HepG2 (cell line): ENCODE measurements around the gene IKZF4. TPM values are rescaled to one million over a fixed set of nuclear protein-coding genes. Genes with fewer than 3 reads are reported as not detected.

Experiments used
- ATF7-NPFF ChIP-seq: sonication (generic); formaldehyde crosslinking; IDR thresholded peaks from 2 replicates; pipeline ENCODE4 v1.8.1; 2023; ENCODE audit warnings: mild to moderate bottlenecking, low read depth, missing genetic modification reagents, moderate library complexity
- CBX5 ChIP-seq: sonication (generic); formaldehyde crosslinking; IDR thresholded peaks from 2 replicates; pipeline ENCODE4 v1.4.0; 2020; ENCODE audit warnings: missing genetic modification reagents, borderline replicate concordance
- CCAR2 ChIP-seq: fragments of 200-400 bp; formaldehyde crosslinking; optimal IDR thresholded peaks from 2 replicates; pipeline ENCODE3; 2018; ENCODE audit warnings: low read depth, mild to moderate bottlenecking, low read length, moderate library complexity
- CHD2 ChIP-seq: IDR thresholded peaks from 2 replicates; pipeline ENCODE4 v1.6.1; 2011; ENCODE audit warnings: low read depth, low read length, improper control_type of control experiment
- DR1 ChIP-seq: sonication (generic); formaldehyde crosslinking; IDR thresholded peaks from 2 replicates; pipeline ENCODE4 v1.8.0; 2021; ENCODE audit warnings: mild to moderate bottlenecking, missing genetic modification reagents, inconsistent platforms
- NFYB ChIP-seq: sonication (generic); formaldehyde crosslinking; IDR thresholded peaks from 2 replicates; pipeline ENCODE4 v1.4.0; 2020; ENCODE audit warnings: missing genetic modification reagents
- POGK ChIP-seq: sonication (generic); formaldehyde crosslinking; conservative IDR thresholded peaks from 2 replicates; pipeline ENCODE4 v1.8.0; 2022; ENCODE audit warnings: mild to moderate bottlenecking, moderate library complexity, missing genetic modification reagents
- RXRA ChIP-seq: sonication (generic); formaldehyde crosslinking; IDR thresholded peaks from 2 replicates; pipeline ENCODE4 v1.5.1; 2020; ENCODE audit warnings: missing genetic modification reagents
- ZFP62 ChIP-seq: sonication (generic); formaldehyde crosslinking; IDR thresholded peaks from 2 replicates; pipeline ENCODE4 v1.4.0; 2020; ENCODE audit warnings: missing genetic modification reagents
- ZFP82 ChIP-seq: sonication (generic); formaldehyde crosslinking; IDR thresholded peaks from 2 replicates; pipeline ENCODE4 v1.5.1; 2020; ENCODE audit warnings: mild to moderate bottlenecking, missing genetic modification reagents, borderline replicate concordance
- ZFX ChIP-seq: sonication (generic); formaldehyde crosslinking; IDR thresholded peaks from 2 replicates; pipeline ENCODE4 v1.4.0; 2020; ENCODE audit warnings: mild to moderate bottlenecking, low read depth, missing genetic modification reagents, moderate library complexity
- ZNF207 ChIP-seq: fragments of 450-650 bp; IDR thresholded peaks from 2 replicates; pipeline ENCODE4 v1.6.1; 2016; ENCODE audit warnings: antibody characterized with exemption, borderline replicate concordance
- ZNF543 ChIP-seq: sonication (generic); formaldehyde crosslinking; IDR thresholded peaks from 2 replicates; pipeline ENCODE4 v1.4.0; 2020; ENCODE audit warnings: mild to moderate bottlenecking, missing genetic modification reagents
- ZNF775 ChIP-seq: sonication (generic); formaldehyde crosslinking; IDR thresholded peaks from 2 replicates; pipeline ENCODE4 v1.4.0; 2020; ENCODE audit warnings: missing genetic modification reagents, mild to moderate bottlenecking, moderate library complexity, borderline replicate concordance
- ZNF777 ChIP-seq: sonication (generic); formaldehyde crosslinking; IDR thresholded peaks from 2 replicates; pipeline ENCODE4 v1.4.0; 2020; ENCODE audit warnings: missing genetic modification reagents
- polyA plus RNA-seq, 8 experiments: library from polyadenylated mRNA; depleted of rRNA in 3 of 8; stranded (reverse) in 7 of 8; unstranded in 1 of 8; fragments of >200 nt; fragmentation: Illumina TruSeq in 4 of 8; extraction: Trizol in 4 of 8; gene quantifications; 2 replicates each; pipeline versions ENCODE4 v1.2.1 to v1.2.3, GENCODE V29; 2011 to 2016; ENCODE audit warnings: low read depth in 4 of 8, missing spikeins in 1 of 8, mixed read lengths in 1 of 8; ENCODE audit not compliant: insufficient read depth in 1 of 8
- total RNA-seq, 5 experiments: library from RNA; depleted of rRNA; stranded (reverse); fragments of >200 nt; fragmentation: Illumina TruSeq; extraction: Trizol; gene quantifications; 2 replicates each; pipeline ENCODE4 v1.2.3, GENCODE V29; 2016; ENCODE audit warnings: low read depth in 1 of 5
- TF ChIP-seq, protein P1 (sequence below): sonication (generic); formaldehyde crosslinking; IDR thresholded peaks from 2 replicates; pipeline ENCODE4 v1.4.0; 2020; ENCODE audit warnings: mild to moderate bottlenecking, missing genetic modification reagents
- TF ChIP-seq, protein P2 (sequence below): IDR thresholded peaks from 2 replicates; pipeline ENCODE4 v1.6.1; 2016; ENCODE audit warnings: low read depth, borderline replicate concordance
- TF ChIP-seq, protein P3 (sequence below): sonication (generic); formaldehyde crosslinking; IDR thresholded peaks from 2 replicates; pipeline ENCODE4 v1.4.0; 2020; ENCODE audit warnings: missing genetic modification reagents, low read depth, mild to moderate bottlenecking, borderline replicate concordance

Gene IKZF4
- total and polyA plus RNA-seq, 2 of the 13 experiments (the other 11 are each of a cell fraction or from before 2014, with no cell fraction given), result 0.58 to 2.2 TPM

- TF ChIP-seq, protein P1, sequence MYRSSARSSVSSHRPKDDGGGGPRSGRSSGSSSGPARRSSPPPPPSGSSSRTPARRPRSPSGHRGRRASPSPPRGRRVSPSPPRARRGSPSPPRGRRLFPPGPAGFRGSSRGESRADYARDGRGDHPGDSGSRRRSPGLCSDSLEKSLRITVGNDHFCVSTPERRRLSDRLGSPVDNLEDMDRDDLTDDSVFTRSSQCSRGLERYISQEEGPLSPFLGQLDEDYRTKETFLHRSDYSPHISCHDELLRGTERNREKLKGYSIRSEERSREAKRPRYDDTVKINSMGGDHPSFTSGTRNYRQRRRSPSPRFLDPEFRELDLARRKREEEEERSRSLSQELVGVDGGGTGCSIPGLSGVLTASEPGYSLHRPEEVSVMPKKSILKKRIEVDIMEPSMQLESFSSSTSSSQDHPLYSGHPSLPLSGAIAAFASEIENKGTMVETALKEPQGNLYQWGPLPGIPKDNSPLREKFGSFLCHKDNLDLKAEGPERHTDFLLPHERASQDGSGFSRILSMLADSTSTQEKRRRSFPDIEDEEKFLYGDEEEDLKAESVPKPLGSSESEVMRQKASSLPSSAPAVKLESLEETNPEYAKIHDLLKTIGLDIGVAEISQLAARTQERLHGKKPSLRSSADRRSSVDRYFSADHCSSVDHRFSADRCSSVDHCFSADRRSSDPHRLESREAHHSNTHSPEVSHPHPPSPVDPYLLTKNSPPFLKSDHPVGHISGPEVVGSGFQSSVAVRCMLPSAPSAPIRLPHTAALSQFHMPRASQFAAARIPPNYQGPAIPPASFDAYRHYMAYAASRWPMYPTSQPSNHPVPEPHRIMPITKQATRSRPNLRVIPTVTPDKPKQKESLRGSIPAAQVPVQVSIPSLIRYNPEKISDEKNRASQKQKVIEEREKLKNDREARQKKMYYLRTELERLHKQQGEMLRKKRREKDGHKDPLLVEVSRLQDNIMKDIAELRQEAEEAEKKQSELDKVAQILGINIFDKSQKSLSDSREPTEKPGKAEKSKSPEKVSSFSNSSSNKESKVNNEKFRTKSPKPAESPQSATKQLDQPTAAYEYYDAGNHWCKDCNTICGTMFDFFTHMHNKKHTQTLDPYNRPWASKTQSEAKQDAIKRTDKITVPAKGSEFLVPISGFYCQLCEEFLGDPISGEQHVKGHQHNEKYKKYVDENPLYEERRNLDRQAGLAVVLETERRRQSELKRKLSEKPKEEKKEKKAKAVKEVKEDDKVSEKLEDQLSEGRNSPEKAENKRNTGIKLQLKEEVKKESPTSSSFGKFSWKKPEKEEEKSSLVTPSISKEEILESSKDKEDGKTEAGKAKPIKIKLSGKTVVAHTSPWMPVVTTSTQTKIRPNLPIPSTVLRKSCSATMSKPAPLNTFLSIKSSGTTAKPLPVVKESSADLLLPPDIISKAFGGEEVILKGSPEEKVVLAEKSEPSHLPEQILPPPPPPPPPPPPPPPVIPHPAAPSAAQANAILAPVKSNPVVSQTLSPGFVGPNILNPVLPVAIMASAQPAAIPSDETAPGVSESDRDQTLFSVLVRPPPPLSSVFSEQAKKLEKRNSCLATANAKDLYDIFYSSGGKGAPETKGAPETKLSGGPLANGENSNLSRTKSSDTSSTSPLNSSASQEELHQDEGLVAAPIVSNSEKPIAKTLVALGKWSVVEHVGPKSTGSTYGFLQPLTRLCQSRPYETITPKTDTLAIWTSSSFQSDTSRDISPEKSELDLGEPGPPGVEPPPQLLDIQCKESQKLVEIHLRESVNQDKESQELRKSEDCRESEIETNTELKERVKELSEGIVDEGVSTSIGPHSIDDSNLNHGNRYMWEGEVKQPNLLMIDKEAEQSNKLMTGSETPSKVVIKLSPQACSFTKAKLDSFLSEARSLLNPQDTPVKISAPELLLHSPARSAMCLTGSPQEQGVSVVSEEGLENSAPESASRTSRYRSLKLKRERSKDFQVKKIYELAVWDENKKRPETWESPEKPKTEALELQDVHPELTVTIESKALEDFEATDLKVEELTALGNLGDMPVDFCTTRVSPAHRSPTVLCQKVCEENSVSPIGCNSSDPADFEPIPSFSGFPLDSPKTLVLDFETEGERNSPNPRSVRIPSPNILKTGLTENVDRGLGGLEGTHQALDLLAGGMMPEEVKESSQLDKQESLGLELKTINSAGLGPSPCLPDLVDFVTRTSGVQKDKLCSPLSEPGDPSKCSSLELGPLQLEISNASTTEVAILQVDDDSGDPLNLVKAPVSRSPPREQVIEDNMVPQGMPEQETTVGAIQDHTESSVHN (CRISPR knock-in tag), result no peak
- no peak for TF ChIP-seq CHD2
- 0 out of 2 replicates have a peak, but pooled peaks have one; percentile 45 for TF ChIP-seq ATF7-NPFF (CRISPR knock-in tag)
- peak; percentile 80 for TF ChIP-seq RXRA
- TF ChIP-seq ZNF543 (CRISPR knock-in tag), result no peak
- TF ChIP-seq ZNF775 (CRISPR knock-in tag), result no peak
- TF ChIP-seq DR1, result peak; percentile 89
- TF ChIP-seq ZFP82, result no peak
- no peak for TF ChIP-seq ZNF207
- TF ChIP-seq NFYB (CRISPR knock-in tag), result peak; percentile 88
- 0 out of 2 replicates have a peak, but pooled peaks have one; percentile 54 for TF ChIP-seq POGK (CRISPR knock-in tag)
- TF ChIP-seq, protein P2, sequence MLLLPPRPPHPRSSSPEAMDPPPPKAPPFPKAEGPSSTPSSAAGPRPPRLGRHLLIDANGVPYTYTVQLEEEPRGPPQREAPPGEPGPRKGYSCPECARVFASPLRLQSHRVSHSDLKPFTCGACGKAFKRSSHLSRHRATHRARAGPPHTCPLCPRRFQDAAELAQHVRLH, result peak; percentile 51; the same call in 1 of the 2 replicates
- TF ChIP-seq ZFX (CRISPR knock-in tag), result no peak
- TF ChIP-seq, protein P3, sequence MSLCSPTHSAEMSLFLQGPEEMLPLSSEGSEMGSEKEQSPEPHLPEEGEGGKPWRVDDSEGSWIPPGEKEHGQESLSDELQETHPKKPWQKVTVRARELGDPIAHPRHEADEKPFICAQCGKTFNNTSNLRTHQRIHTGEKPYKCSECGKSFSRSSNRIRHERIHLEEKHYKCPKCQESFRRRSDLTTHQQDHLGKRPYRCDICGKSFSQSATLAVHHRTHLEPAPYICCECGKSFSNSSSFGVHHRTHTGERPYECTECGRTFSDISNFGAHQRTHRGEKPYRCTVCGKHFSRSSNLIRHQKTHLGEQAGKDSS, result 0 out of 2 replicates have a peak, but pooled peaks have one; percentile 21
- TF ChIP-seq ZFP62, result no peak
- TF ChIP-seq ZNF777, result no peak
- no peak for TF ChIP-seq CBX5 (CRISPR knock-in tag)
- TF ChIP-seq CCAR2, result no peak
Measured at GRCh38 chr12:55996715-55997534, 23.9 kb upstream of the IKZF4 start, which contains the start of gene SUOX (continued).
